Measurements from ENCODE around the gene COL27A1. TPM values are rescaled to one million over a fixed set of nuclear protein-coding genes. Genes with fewer than 3 reads are reported as not detected.

COL27A1 gene
- 9.8 to 15.3 TPM (median 14.6 TPM) in 5 replicates for total RNA-seq (2022; extraction: Qiagen RNA extraction)

DNA sequence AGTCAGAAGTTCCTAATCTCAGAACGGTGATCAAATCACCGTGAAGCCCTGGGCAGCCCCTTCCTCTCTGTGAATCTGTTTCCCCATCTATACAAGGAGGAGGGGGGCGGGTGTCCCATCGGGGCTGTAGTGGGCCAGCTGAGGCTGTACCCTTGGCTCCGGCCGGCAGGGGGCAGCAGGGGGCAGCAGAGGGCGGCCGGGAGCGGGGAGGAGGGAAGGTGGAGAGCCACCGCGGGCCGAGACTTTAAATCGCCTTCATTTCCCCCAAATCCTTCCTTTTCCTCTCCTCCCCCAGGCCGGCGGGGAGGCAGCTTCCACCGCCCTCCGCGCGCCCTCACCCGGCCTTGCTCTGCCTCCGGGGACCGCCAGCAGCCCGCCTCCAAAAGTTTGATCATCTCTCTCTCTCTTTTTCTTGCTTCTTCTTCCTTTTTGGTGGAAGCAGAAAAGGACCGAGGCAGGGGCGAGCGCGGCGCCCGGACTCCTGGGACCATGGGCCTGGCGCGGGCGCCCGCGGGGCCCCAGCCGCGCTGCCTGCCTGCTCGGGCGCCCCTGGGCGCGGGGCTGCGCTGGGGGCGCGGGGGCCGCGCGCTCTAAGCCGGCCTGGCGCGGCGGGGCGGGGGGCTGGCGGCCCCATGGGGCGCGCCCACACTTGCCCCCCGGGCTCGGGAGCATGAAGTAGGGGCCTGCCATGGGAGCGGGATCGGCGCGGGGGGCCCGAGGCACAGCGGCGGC, at the start of gene COL27A1:
COL27A1 (plus strand) TSS at position 275 of the 732 bp plus-strand sequence; CDS start at position 689, 414 bp downstream.

GRCh38 chr9:114322831-114323531, 167.6 kb downstream of the COL27A1 start, which contains the start of gene ORM1:
Gene ORM1, plus strand, starts transcription at chr9:114323098. Its CDS starts 36 bp downstream, at chr9:114323134.

GRCh38 chr9:114329625-114330022, 174.3 kb downstream of the COL27A1 start, which contains the start of gene ORM2:
Gene ORM2, plus strand, starts transcription at chr9:114329869. Its CDS starts 36 bp downstream, at chr9:114329905.

Other genes starting within 250 kb of the COL27A1 start
- gene AMBP, start 77.2 kb upstream of the COL27A1 start, total RNA-seq (2022; extraction: Qiagen RNA extraction) = 7.2 to 10.1 TPM (median 7.7 TPM) in 5 replicates
- gene KIF12, start 56.2 kb upstream of the COL27A1 start, total RNA-seq (2022; extraction: Qiagen RNA extraction) = 1.5 to 3.5 TPM (median 2.3 TPM) in 5 replicates
- gene ORM1, start 167.6 kb downstream of the COL27A1 start, total RNA-seq (2022; extraction: Qiagen RNA extraction) = not detected in 5 replicates
- gene ORM2, start 174.3 kb downstream of the COL27A1 start, total RNA-seq (2022; extraction: Qiagen RNA extraction) = not detected in 5 replicates
- 3.4 to 4.5 TPM (median 4.4 TPM) in 5 replicates for gene AKNA, start 232.4 kb downstream of the COL27A1 start, total RNA-seq (2022; extraction: Qiagen RNA extraction)

Measured in A549 treated with CORT108297 at 1 μM for 4 hours (cell line).